CD4-positive, alpha-beta T cell (primary cell): ENCODE data around the gene GNA15. TPM values are rescaled to one million over a fixed set of nuclear protein-coding genes. Genes with fewer than 3 reads are reported as not detected.
A peak's percentile ranks its signal among the peaks of the same experiment; 100 is the strongest.

ENCODE experiments used
- ATAC-seq: fragments of 200-7000 bp; cut with Tn5 transposase; one replicate; pipeline ENCODE4 v1.10.0; 2022; ENCODE audit warnings: mild to moderate bottlenecking; ENCODE audit not compliant: poor library complexity
- CTCF ChIA-PET: fragments of 350-600 bp; sonication (Branson Sonifier 250); formaldehyde crosslinking; loops from one replicate; lab custom pipeline; 2021; ENCODE audit warnings: antibody characterized with exemption, inconsistent platforms; lab: Charles Lee
- POLR2A ChIA-PET: fragments of 350-600 bp; sonication (Branson Sonifier 250); formaldehyde crosslinking; loops from one replicate; lab custom pipeline; 2021; ENCODE audit warnings: antibody characterized with exemption, inconsistent platforms; lab: Charles Lee
- DNase-seq, 14 experiments: peaks; one replicate each; pipeline ENCODE4 v3.0.0-alpha.2; 2013 to 2020; ENCODE audit warnings: mixed read lengths in 2 of 14
- H3K27ac ChIP-seq, 2 donors: one replicate each; pipeline versions ENCODE4 v1.5.1 to v1.7.0; 2013; ENCODE audit warnings: low read length in 2 of 2, low read depth in 1 of 2, mild to moderate bottlenecking in 1 of 2
- H3K27me3 ChIP-seq, 2 experiments: 1 replicate in 1 of 2; 2 replicates in 1 of 2; pipeline versions ENCODE4 v1.6.1 to v1.7.0; 2013; ENCODE audit warnings: low read length in 2 of 2, control low read depth in 1 of 2, mild to moderate bottlenecking in 1 of 2, moderate library complexity in 1 of 2; ENCODE audit not compliant: insufficient read depth in 2 of 2, control insufficient read depth in 1 of 2
- H3K36me3 ChIP-seq: one replicate; pipeline ENCODE4 v1.6.1; 2013; ENCODE audit warnings: low read length, control low read depth; ENCODE audit not compliant: insufficient read depth
- H3K4me1 ChIP-seq: one replicate; pipeline ENCODE4 v1.6.1; 2013; ENCODE audit warnings: low read length, control low read depth; ENCODE audit not compliant: insufficient read depth
- H3K4me3 ChIP-seq: one replicate; pipeline ENCODE4 v1.5.1; 2013; ENCODE audit warnings: mild to moderate bottlenecking, low read length, moderate library complexity
- H3K9me3 ChIP-seq, 2 experiments: 1 replicate in 1 of 2; 2 replicates in 1 of 2; pipeline versions ENCODE4 v1.6.1 to v1.7.0; 2013; ENCODE audit warnings: low read length in 2 of 2, mild to moderate bottlenecking in 2 of 2, control low read depth in 1 of 2, moderate library complexity in 1 of 2; ENCODE audit not compliant: control insufficient read depth in 1 of 2, insufficient read depth in 1 of 2
- H3K27ac Mint-ChIP-seq: one replicate; pipeline ENCODE4 v1.8.0; 2020; ENCODE audit warnings: mixed read lengths
- H3K27me3 Mint-ChIP-seq: one replicate; pipeline ENCODE4 v1.8.0; 2021; ENCODE audit warnings: mixed read lengths
- H3K36me3 Mint-ChIP-seq: one replicate; pipeline ENCODE4 v1.8.0; 2021; ENCODE audit warnings: low read depth, mixed read lengths
- H3K4me1 Mint-ChIP-seq: one replicate; pipeline ENCODE4 v1.8.0; 2021; ENCODE audit warnings: low read depth, mixed read lengths
- H3K4me3 Mint-ChIP-seq: one replicate; pipeline ENCODE4 v1.8.0; 2020; ENCODE audit warnings: mild to moderate bottlenecking, mixed read lengths
- H3K9me3 Mint-ChIP-seq: one replicate; pipeline ENCODE4 v1.8.0; 2020; ENCODE audit warnings: mixed read lengths
- intact Hi-C, 2 experiments: fragments of 100-400 bp; cut with DNase I in 1 of 2; cut with micrococcal nuclease in 1 of 2; formaldehyde crosslinking; loops; one replicate each; pipeline versions ENCODE4 v1.15.1 to v1.9.0; 2023 to 2025; cut with DNase I, micrococcal nuclease
- total RNA-seq, 174 experiments: library from RNA in 2 of 174; stranded (reverse) in 2 of 174; gene quantifications; one replicate each; pipeline ENCODE4 v1.2.3 and lab custom pipeline; 2021 to 2026
- TF ChIP-seq, protein P1 (sequence below): fragments of 200-600 bp; IDR thresholded peaks from one replicate; pipeline ENCODE4 v1.8.0; 2022; ENCODE audit warnings: antibody characterized with exemption, mild to moderate bottlenecking

Gene GNA15
- total RNA-seq, 2 experiments from 2014 or later, result 12.1 to 14.9 TPM

DNA sequence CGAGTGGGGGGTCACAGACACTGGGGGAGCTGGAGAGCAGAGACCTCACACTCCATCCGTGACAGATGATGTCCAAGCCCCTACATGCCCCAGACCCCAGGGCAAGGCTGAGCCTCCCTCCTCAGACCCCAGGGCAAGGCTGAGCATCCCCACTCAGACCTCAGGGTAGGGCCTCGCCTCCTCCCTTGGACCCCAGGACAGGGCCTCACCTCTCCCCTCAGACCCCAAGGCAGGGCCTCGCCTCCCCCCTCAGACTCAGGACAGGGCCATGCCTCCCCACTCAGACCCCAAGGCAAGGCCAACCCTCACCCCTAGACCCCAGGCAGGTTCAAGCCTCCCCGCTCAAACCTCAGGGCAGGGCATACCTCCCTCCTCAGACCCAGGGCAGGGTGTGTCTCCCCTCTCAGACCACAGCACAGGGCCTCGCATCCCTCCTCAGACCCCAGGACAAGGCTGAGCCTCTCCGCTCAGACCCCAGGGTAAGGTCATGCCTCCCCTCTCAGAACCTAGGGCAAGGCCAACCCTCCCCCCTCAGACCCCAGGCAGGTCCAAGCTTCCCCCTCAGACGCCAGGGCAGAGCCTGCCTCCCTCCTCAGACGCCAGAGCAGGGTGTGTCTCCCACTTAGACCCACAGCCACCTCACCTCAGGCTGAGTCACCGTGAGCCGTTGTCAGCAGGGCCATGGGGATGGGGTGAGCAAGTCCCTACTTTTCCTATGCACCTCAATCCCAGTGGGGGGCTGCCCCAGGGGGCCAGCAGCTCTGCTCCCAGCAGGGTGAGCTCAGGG is 41.1 kb downstream of the GNA15 start:
- Mint-ChIP-seq H3K9me3 (no peaks in the 10 kb centered on the region), H3K27me3 (no peaks in the 10 kb centered on the region), H3K4me1 (peaks cover 32% of the 10 kb centered on the region), H3K4me3 (peak overlapping the region; percentile 88), H3K27ac (peak overlapping the region; percentile 100), H3K36me3 (peaks cover 33% of the 10 kb centered on the region)
- Histone ChIP-seq H3K9me3 (no peaks in the 10 kb centered on the region), H3K27me3 (no peaks in the 10 kb centered on the region), H3K27ac (peak overlapping the region; percentile 71 to 81), H3K4me1 (peaks cover 38% of the 10 kb centered on the region), H3K4me3 (peak overlapping the region; percentile 52), H3K36me3 (peaks cover 15% of the 10 kb centered on the region)
- CTCF ChIA-PET, result interaction anchor here (1.1 to 1.2 kb wide), 2 partner anchors 13 to 48 kb away, joined by 3 read pairs; no protein-coding TSS in a partner anchor
- intact Hi-C loops, result loop anchor here (1.0 to 5.0 kb wide), 2 partner anchors 8 to 130 kb away; partner anchors contain the start of gene NCLN (in 1 of the 2)
- peak; percentile 72 for ATAC-seq
- POLR2A ChIA-PET, result interaction anchor here (1.2 to 2.0 kb wide), 3 partner anchors 9 to 18 kb away, joined by 3 to 17 read pairs (median 5); partner anchors contain the start of gene NCLN
- DNase-seq, result peak; percentile 40 to 86 (median 76)
- TF ChIP-seq, protein P1, sequence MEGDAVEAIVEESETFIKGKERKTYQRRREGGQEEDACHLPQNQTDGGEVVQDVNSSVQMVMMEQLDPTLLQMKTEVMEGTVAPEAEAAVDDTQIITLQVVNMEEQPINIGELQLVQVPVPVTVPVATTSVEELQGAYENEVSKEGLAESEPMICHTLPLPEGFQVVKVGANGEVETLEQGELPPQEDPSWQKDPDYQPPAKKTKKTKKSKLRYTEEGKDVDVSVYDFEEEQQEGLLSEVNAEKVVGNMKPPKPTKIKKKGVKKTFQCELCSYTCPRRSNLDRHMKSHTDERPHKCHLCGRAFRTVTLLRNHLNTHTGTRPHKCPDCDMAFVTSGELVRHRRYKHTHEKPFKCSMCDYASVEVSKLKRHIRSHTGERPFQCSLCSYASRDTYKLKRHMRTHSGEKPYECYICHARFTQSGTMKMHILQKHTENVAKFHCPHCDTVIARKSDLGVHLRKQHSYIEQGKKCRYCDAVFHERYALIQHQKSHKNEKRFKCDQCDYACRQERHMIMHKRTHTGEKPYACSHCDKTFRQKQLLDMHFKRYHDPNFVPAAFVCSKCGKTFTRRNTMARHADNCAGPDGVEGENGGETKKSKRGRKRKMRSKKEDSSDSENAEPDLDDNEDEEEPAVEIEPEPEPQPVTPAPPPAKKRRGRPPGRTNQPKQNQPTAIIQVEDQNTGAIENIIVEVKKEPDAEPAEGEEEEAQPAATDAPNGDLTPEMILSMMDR, result no peak

DNA sequence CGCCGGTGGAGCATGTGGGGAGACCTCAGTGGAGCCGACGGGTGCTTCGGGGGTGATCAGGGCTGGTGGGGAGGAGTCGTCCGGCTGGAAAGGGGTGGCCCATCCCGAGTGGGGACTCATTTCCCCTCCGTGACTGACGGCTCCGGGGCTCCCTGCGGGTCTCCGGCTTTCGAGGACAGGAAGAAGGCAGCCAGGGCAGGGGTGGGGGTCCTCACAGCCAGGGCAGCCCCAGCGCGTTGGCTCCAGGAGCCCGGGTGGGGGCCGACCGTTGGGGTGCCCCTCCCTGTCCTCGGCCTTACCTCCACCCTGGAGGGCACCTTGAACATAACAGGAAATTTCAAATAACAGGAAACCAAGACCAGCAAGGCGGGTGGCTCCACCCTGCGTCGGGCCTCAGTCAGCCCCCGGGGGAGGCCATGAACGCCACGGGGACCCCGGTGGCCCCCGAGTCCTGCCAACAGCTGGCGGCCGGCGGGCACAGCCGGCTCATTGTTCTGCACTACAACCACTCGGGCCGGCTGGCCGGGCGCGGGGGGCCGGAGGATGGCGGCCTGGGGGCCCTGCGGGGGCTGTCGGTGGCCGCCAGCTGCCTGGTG is 42.6 kb downstream of the GNA15 start, which contains the start of gene S1PR4:
Gene S1PR4 (plus strand): TSS at position 393 of the 596 bp plus-strand sequence. CDS start 24 bp downstream, at position 417.
- Histone ChIP-seq H3K4me3 (peak within 1 kb of the TSS; percentile 95), H3K36me3 (peaks cover 22% of the 10 kb centered on the region), H3K27ac (peak within 1 kb of the TSS; percentile 84 to 85), H3K9me3 (no peaks in the 10 kb centered on the region), H3K4me1 (peaks cover 46% of the 10 kb centered on the region), H3K27me3 (no peaks in the 10 kb centered on the region)
- Mint-ChIP-seq H3K27me3 (no peaks in the 10 kb centered on the region), H3K27ac (peak within 1 kb of the TSS; percentile 94), H3K9me3 (no peaks in the 10 kb centered on the region), H3K4me1 (peaks cover 38% of the 10 kb centered on the region), H3K4me3 (peak within 1 kb of the TSS; percentile 99), H3K36me3 (peaks cover 41% of the 10 kb centered on the region)
- intact Hi-C loops, result loop anchor here in 1 of 2 experiments (5.0 kb wide), 1 partner anchor 131 kb away; no protein-coding TSS in a partner anchor
- CTCF ChIA-PET, result no interaction called here
- DNase-seq (peak; percentile 49 to 88 (median 76)), ATAC-seq (peak; percentile 63)
- TF ChIP-seq, protein P1, result peak; percentile 46
- POLR2A ChIA-PET, result interaction anchor here (0.9 to 1.1 kb wide), 4 partner anchors 9 to 376 kb away, joined by 3 to 4 read pairs (median 3); no protein-coding TSS in a partner anchor

DNA sequence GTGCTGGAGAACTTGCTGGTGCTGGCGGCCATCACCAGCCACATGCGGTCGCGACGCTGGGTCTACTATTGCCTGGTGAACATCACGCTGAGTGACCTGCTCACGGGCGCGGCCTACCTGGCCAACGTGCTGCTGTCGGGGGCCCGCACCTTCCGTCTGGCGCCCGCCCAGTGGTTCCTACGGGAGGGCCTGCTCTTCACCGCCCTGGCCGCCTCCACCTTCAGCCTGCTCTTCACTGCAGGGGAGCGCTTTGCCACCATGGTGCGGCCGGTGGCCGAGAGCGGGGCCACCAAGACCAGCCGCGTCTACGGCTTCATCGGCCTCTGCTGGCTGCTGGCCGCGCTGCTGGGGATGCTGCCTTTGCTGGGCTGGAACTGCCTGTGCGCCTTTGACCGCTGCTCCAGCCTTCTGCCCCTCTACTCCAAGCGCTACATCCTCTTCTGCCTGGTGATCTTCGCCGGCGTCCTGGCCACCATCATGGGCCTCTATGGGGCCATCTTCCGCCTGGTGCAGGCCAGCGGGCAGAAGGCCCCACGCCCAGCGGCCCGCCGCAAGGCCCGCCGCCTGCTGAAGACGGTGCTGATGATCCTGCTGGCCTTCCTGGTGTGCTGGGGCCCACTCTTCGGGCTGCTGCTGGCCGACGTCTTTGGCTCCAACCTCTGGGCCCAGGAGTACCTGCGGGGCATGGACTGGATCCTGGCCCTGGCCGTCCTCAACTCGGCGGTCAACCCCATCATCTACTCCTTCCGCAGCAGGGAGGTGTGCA is 43.3 kb downstream of the GNA15 start:
- Mint-ChIP-seq H3K36me3 (peaks cover 46% of the 10 kb centered on the region), H3K27ac (peak overlapping the region; percentile 94), H3K9me3 (no peaks in the 10 kb centered on the region), H3K4me1 (peaks cover 44% of the 10 kb centered on the region), H3K4me3 (peak overlapping the region; percentile 99), H3K27me3 (no peaks in the 10 kb centered on the region)
- DNase-seq (peak in 5 of 14 experiments; percentile 27 to 65 (median 51)), ATAC-seq (no peak)
- peaks cover 27% of the 10 kb centered on the region for H3K36me3 ChIP-seq
- H3K9me3 ChIP-seq, result no peaks in the 10 kb centered on the region
- no peaks in the 10 kb centered on the region for H3K27me3 ChIP-seq
- POLR2A ChIA-PET, result interaction anchor here (0.9 to 2.3 kb wide), 6 partner anchors 8 to 375 kb away, joined by 3 to 6 read pairs (median 3); no protein-coding TSS in a partner anchor
- peak overlapping the region; percentile 76 to 85 for H3K27ac ChIP-seq
- TF ChIP-seq, protein P1, result no peak
- intact Hi-C loops, result loop anchor here in 1 of 2 experiments (5.0 kb wide), 1 partner anchor 132 kb away; no protein-coding TSS in a partner anchor
- H3K4me1 ChIP-seq, result peaks cover 53% of the 10 kb centered on the region
- H3K4me3 ChIP-seq, result peak overlapping the region; percentile 95
- CTCF ChIA-PET, result no interaction called here
